ENCODE measurements around the gene BICRAL. TPM values are rescaled to one million over a fixed set of nuclear protein-coding genes. Genes with fewer than 3 reads are reported as not detected.

The BICRAL gene
- total and polyA plus RNA-seq, 2 donors (not counting 3 experiments of a cell fraction or from before 2014, with no cell fraction given), result 5.6 to 6.8 TPM

DNA sequence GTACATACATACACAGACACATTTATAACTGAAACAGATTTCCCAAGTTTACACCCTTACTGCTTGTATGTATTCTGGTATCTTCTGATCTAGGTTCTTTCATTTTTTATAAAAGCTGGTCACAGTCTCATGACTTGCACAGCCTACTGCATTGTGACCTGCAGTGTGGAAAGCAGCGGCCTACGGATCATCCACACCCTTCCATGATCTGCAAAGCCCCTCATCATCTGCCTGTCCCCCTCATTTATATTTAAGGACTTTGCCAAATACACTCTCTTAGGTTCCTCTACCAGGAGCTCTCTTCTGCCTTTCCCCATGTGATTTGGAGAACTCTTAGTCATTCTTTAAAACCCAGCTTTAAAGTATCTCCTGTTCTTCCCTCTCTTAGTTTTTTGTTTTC, 12.0 kb upstream of the BICRAL start:
- H3K9me3 ChIP-seq (replicated peaks; ENCODE audit: control insufficient read depth, insufficient read depth, low read length), result no peaks in the 10 kb centered on the region
- no peak overlapping the region for H3K27ac ChIP-seq (ENCODE audit: insufficient read depth, low read depth, low read length)
- no peaks in the 10 kb centered on the region for H4K20me1 ChIP-seq (replicated peaks; ENCODE audit: control insufficient read depth, extremely low read depth, insufficient read depth, low read length)
- H3K9me1 ChIP-seq (replicated peaks; ENCODE audit: control insufficient read depth, extremely low read depth, insufficient read depth, low read length), result no peaks in the 10 kb centered on the region
- no peaks in the 10 kb centered on the region for H3K27me3 ChIP-seq (ENCODE audit: control insufficient read depth in 2 of 2, insufficient read depth in 2 of 2, low read length in 2 of 2)
- dilution Hi-C loops (cut with MboI; ENCODE audit: extremely low pct_ligation_motif_present, low sequenced_read_pairs), result no loop called here
- intact Hi-C loops (cut with micrococcal nuclease), result no loop called here
- no peaks in the 10 kb centered on the region for H3K79me2 ChIP-seq (ENCODE audit: control insufficient read depth, insufficient read depth, low read length)
- BruUV-seq (replicated peaks), result no TSS peak
- H2AFZ ChIP-seq (ENCODE audit: low read depth, low read length), result no peak overlapping the region
- no peak overlapping the region for H3K9ac ChIP-seq (replicated peaks; ENCODE audit: extremely low read depth, insufficient read depth, low read length)
- CTCF ChIA-PET, result interaction anchor here (0.8 to 1.7 kb wide), 3 partner anchors 8 to 12 kb away, joined by 3 to 6 read pairs (median 4); partner anchors contain the start of gene BICRAL
- no peak for TF ChIP-seq GATA2 (IDR thresholded peaks at IDR 0.05; ENCODE audit: insufficient read depth, insufficient read length, low read depth, low read length)
- peaks cover 21% of the 10 kb centered on the region for H3K4me1 ChIP-seq (ENCODE audit: control insufficient read depth, extremely low read depth, insufficient read depth, low read length)
- POLR2A ChIA-PET, result interaction anchor here (0.6 kb wide), 1 partner anchor 22 kb away, joined by 5 read pairs; no protein-coding TSS in a partner anchor
- no peak overlapping the region for H3K4me2 ChIP-seq (ENCODE audit: insufficient read depth, low read length)
- H3K4me3 ChIP-seq (replicated peaks in 1 of 3; ENCODE audit: insufficient read depth in 1 of 3, low read depth in 1 of 3, low read length in 3 of 3), result no peak overlapping the region
- DNase-seq (ENCODE audit: low read depth, low spot score), result no peak
- FAIRE-seq, result no peak
- H3K36me3 ChIP-seq (ENCODE audit: control insufficient read depth in 2 of 2, extremely low read depth in 1 of 2, insufficient read depth in 2 of 2, low read length in 2 of 2), result no peaks in the 10 kb centered on the region

GRCh38 chr6:42771741-42772100, 10.1 kb upstream of the BICRAL start:
- Histone ChIP-seq H3K4me3 (replicated peaks in 1 of 3; ENCODE audit: insufficient read depth in 1 of 3, low read depth in 1 of 3, low read length in 3 of 3) (no peak overlapping the region), H3K9ac (replicated peaks; ENCODE audit: extremely low read depth, insufficient read depth, low read length) (no peak overlapping the region), H2AFZ (ENCODE audit: low read depth, low read length) (no peak overlapping the region), H3K4me1 (ENCODE audit: control insufficient read depth, extremely low read depth, insufficient read depth, low read length) (peaks cover 15% of the 10 kb centered on the region), H4K20me1 (replicated peaks; ENCODE audit: control insufficient read depth, extremely low read depth, insufficient read depth, low read length) (no peaks in the 10 kb centered on the region), H3K79me2 (ENCODE audit: control insufficient read depth, insufficient read depth, low read length) (no peaks in the 10 kb centered on the region), H3K36me3 (ENCODE audit: control insufficient read depth in 2 of 2, extremely low read depth in 1 of 2, insufficient read depth in 2 of 2, low read length in 2 of 2) (no peaks in the 10 kb centered on the region), H3K9me3 (replicated peaks; ENCODE audit: control insufficient read depth, insufficient read depth, low read length) (no peaks in the 10 kb centered on the region), H3K4me2 (ENCODE audit: insufficient read depth, low read length) (no peak overlapping the region), H3K9me1 (replicated peaks; ENCODE audit: control insufficient read depth, extremely low read depth, insufficient read depth, low read length) (no peaks in the 10 kb centered on the region), H3K27ac (ENCODE audit: insufficient read depth, low read depth, low read length) (no peak overlapping the region), H3K27me3 (ENCODE audit: control insufficient read depth in 2 of 2, insufficient read depth in 2 of 2, low read length in 2 of 2) (no peaks in the 10 kb centered on the region)
- dilution Hi-C loops (cut with MboI; ENCODE audit: extremely low pct_ligation_motif_present, low sequenced_read_pairs), result no loop called here
- FAIRE-seq (no peak), DNase-seq (ENCODE audit: low read depth, low spot score) (no peak)
- TF ChIP-seq MYC (IDR thresholded peaks at IDR 0.05; ENCODE audit: low read depth, low read length) (no peak), POLR2AphosphoS5 (IDR thresholded peaks at IDR 0.05; ENCODE audit: insufficient read depth, low read depth, low read length) (no peak), POLR2A (IDR thresholded peaks at IDR 0.05; ENCODE audit: low read depth, low read length) (no peak), CTCF (IDR thresholded peaks at IDR 0.05; ENCODE audit: extremely low read depth in 1 of 2, insufficient read depth in 1 of 2, low read depth in 1 of 2, low read length in 2 of 2) (no peak), EZH2 (IDR thresholded peaks at IDR 0.05; ENCODE audit: borderline replicate concordance, low read depth, low read length, severe bottlenecking) (no peak), FOS (IDR thresholded peaks at IDR 0.05; ENCODE audit: borderline replicate concordance, insufficient read depth, low read length) (no peak), JUN (IDR thresholded peaks at IDR 0.05; ENCODE audit: borderline replicate concordance, insufficient read depth, insufficient read length, low read depth) (no peak), GATA2 (IDR thresholded peaks at IDR 0.05; ENCODE audit: insufficient read depth, insufficient read length, low read depth, low read length) (no peak)
- TF ChIP-seq, protein P1, sequence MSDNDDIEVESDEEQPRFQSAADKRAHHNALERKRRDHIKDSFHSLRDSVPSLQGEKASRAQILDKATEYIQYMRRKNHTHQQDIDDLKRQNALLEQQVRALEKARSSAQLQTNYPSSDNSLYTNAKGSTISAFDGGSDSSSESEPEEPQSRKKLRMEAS (IDR thresholded peaks at IDR 0.05; ENCODE audit: insufficient read depth, insufficient read length), result no peak
- intact Hi-C loops (cut with micrococcal nuclease), result no loop called here
- CTCF ChIA-PET, result no interaction called here
- POLR2A ChIA-PET, result no interaction called here
- no TSS peak for BruUV-seq (replicated peaks)

Data from endothelial cell of umbilical vein (primary cell).